ENCODE data around the gene MIPOL1. TPM values are rescaled to one million over a fixed set of nuclear protein-coding genes. Genes with fewer than 3 reads are reported as not detected.

The MIPOL1 gene
- total and polyA plus RNA-seq, 2 of the 13 experiments (the other 11 are each of a cell fraction or from before 2014, with no cell fraction given) = 8.6 to 34.2 TPM

DNA sequence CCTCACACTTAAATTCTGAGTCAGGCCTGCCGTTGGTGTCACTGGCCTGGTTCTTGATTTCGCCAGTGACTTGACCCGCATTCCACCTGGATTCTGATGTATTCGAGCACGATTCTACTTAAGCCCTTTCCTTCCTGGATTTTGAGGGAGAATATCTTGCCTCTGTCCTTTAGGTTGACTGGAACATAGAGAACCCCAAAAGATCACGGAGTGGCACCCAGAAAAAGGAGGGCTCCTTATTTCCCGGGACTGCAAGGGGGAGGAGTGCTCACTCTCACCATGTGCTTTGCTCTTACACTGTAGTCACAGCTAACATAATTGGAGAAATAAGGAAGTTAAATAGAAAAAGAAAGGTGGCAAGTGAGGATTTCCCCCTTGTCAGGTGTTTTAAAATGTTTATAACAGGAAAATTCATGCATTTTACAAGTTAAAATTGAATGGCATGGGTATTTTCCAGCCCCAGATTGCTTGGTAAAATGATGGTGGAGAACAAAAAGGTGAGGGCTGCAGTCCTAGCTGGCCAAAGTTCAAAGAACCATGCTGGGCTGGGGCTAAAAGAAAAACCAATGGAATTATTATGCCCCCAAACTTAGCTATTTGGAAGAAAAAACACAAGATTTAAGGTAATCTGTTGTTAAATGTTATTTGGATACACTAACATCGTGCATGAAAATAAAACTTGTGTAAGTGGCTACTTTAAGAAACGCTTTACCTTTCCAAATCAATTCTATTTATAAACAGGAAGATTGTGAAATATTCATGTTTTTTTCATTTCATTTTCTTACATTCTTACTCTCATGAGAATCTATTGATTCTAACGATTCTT lies 388.4 kb downstream of the MIPOL1 start (continued):
- TF ChIP-seq HNRNPLL (IDR thresholded peaks at IDR 0.05; ENCODE audit: low read depth, low read length, poor library complexity, severe bottlenecking) (no peak), TP53 (CRISPR knock-in tag; conservative IDR thresholded peaks at IDR 0.05) (no peak)
- TF ChIP-seq, protein P1, sequence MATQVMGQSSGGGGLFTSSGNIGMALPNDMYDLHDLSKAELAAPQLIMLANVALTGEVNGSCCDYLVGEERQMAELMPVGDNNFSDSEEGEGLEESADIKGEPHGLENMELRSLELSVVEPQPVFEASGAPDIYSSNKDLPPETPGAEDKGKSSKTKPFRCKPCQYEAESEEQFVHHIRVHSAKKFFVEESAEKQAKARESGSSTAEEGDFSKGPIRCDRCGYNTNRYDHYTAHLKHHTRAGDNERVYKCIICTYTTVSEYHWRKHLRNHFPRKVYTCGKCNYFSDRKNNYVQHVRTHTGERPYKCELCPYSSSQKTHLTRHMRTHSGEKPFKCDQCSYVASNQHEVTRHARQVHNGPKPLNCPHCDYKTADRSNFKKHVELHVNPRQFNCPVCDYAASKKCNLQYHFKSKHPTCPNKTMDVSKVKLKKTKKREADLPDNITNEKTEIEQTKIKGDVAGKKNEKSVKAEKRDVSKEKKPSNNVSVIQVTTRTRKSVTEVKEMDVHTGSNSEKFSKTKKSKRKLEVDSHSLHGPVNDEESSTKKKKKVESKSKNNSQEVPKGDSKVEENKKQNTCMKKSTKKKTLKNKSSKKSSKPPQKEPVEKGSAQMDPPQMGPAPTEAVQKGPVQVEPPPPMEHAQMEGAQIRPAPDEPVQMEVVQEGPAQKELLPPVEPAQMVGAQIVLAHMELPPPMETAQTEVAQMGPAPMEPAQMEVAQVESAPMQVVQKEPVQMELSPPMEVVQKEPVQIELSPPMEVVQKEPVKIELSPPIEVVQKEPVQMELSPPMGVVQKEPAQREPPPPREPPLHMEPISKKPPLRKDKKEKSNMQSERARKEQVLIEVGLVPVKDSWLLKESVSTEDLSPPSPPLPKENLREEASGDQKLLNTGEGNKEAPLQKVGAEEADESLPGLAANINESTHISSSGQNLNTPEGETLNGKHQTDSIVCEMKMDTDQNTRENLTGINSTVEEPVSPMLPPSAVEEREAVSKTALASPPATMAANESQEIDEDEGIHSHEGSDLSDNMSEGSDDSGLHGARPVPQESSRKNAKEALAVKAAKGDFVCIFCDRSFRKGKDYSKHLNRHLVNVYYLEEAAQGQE (IDR thresholded peaks at IDR 0.05; ENCODE audit: borderline replicate concordance in 1 of 2, low read depth in 1 of 2, low read length in 2 of 2) = peak in 1 of 2 experiments; percentile 35; a peak in 1 of 4 replicates
- TF ChIP-seq, protein P2, sequence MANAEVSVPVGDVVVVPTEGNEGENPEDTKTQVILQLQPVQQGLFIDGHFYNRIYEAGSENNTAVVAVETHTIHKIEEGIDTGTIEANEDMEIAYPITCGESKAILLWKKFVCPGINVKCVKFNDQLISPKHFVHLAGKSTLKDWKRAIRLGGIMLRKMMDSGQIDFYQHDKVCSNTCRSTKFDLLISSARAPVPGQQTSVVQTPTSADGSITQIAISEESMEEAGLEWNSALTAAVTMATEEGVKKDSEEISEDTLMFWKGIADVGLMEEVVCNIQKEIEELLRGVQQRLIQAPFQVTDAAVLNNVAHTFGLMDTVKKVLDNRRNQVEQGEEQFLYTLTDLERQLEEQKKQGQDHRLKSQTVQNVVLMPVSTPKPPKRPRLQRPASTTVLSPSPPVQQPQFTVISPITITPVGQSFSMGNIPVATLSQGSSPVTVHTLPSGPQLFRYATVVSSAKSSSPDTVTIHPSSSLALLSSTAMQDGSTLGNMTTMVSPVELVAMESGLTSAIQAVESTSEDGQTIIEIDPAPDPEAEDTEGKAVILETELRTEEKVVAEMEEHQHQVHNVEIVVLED (CRISPR knock-in tag; IDR thresholded peaks at IDR 0.05; ENCODE audit: borderline replicate concordance) = peak; percentile 27; the same call in 1 of the 2 replicates
- TF ChIP-seq, protein P3, sequence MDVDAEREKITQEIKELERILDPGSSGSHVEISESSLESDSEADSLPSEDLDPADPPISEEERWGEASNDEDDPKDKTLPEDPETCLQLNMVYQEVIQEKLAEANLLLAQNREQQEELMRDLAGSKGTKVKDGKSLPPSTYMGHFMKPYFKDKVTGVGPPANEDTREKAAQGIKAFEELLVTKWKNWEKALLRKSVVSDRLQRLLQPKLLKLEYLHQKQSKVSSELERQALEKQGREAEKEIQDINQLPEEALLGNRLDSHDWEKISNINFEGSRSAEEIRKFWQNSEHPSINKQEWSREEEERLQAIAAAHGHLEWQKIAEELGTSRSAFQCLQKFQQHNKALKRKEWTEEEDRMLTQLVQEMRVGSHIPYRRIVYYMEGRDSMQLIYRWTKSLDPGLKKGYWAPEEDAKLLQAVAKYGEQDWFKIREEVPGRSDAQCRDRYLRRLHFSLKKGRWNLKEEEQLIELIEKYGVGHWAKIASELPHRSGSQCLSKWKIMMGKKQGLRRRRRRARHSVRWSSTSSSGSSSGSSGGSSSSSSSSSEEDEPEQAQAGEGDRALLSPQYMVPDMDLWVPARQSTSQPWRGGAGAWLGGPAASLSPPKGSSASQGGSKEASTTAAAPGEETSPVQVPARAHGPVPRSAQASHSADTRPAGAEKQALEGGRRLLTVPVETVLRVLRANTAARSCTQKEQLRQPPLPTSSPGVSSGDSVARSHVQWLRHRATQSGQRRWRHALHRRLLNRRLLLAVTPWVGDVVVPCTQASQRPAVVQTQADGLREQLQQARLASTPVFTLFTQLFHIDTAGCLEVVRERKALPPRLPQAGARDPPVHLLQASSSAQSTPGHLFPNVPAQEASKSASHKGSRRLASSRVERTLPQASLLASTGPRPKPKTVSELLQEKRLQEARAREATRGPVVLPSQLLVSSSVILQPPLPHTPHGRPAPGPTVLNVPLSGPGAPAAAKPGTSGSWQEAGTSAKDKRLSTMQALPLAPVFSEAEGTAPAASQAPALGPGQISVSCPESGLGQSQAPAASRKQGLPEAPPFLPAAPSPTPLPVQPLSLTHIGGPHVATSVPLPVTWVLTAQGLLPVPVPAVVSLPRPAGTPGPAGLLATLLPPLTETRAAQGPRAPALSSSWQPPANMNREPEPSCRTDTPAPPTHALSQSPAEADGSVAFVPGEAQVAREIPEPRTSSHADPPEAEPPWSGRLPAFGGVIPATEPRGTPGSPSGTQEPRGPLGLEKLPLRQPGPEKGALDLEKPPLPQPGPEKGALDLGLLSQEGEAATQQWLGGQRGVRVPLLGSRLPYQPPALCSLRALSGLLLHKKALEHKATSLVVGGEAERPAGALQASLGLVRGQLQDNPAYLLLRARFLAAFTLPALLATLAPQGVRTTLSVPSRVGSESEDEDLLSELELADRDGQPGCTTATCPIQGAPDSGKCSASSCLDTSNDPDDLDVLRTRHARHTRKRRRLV (CRISPR knock-in tag; IDR thresholded peaks at IDR 0.05) = no peak
